GM12801 (cell line): ENCODE results near the gene ZRANB1.

Experiments
- CTCF ChIP-seq: IDR thresholded peaks from one replicate; pipeline ENCODE4 v1.5.1; 2011; ENCODE audit warnings: control low read depth; ENCODE audit not compliant: insufficient read length; ENCODE audit errors: extremely low read depth

The ZRANB1 gene

GRCh38 chr10:125037145-125037877 is 95.4 kb downstream of the ZRANB1 start:
- no peak for TF ChIP-seq CTCF
